Osteocyte (in vitro differentiated cells): ENCODE data around the gene YOD1. TPM values are rescaled to one million over a fixed set of nuclear protein-coding genes. Genes with fewer than 3 reads are reported as not detected.

Experiments used
- DNase-seq: peaks from one replicate; pipeline ENCODE4 v3.0.0; 2021; ENCODE audit warnings: mixed read lengths; ENCODE audit not compliant: unreplicated experiment; ENCODE audit errors: extremely low spot score
- H3K27ac Mint-ChIP-seq: one replicate; pipeline ENCODE4 v1.8.0; 2021; ENCODE audit warnings: mild to moderate bottlenecking, mixed read lengths; ENCODE audit not compliant: unreplicated experiment
- H3K27me3 Mint-ChIP-seq: one replicate; pipeline ENCODE4 v1.8.0; 2021; ENCODE audit warnings: mixed read lengths; ENCODE audit not compliant: unreplicated experiment
- H3K36me3 Mint-ChIP-seq: one replicate; pipeline ENCODE4 v1.8.0; 2021; ENCODE audit warnings: mixed read lengths; ENCODE audit not compliant: unreplicated experiment
- H3K4me1 Mint-ChIP-seq: one replicate; pipeline ENCODE4 v1.8.0; 2021; ENCODE audit warnings: mixed read lengths; ENCODE audit not compliant: unreplicated experiment
- H3K4me3 Mint-ChIP-seq: one replicate; pipeline ENCODE4 v1.8.0; 2021; ENCODE audit warnings: mild to moderate bottlenecking, moderate library complexity, mixed read lengths; ENCODE audit not compliant: unreplicated experiment
- H3K9me3 Mint-ChIP-seq: one replicate; pipeline ENCODE4 v1.8.0; 2021; ENCODE audit warnings: mixed read lengths; ENCODE audit not compliant: unreplicated experiment
- total RNA-seq: library from RNA; stranded (reverse); gene quantifications from 2 replicates; pipeline ENCODE4 v1.2.1, GENCODE V29; 2021
- TF ChIP-seq, protein P1 (sequence below): fragments of 200-600 bp; sonication (generic); IDR thresholded peaks from 2 replicates; pipeline ENCODE4 v1.5.0; 2021; ENCODE audit warnings: antibody characterized with exemption, mild to moderate bottlenecking, moderate library complexity

YOD1 gene
- total RNA-seq, 1 donor from 2014 or later = 4.6 TPM

DNA sequence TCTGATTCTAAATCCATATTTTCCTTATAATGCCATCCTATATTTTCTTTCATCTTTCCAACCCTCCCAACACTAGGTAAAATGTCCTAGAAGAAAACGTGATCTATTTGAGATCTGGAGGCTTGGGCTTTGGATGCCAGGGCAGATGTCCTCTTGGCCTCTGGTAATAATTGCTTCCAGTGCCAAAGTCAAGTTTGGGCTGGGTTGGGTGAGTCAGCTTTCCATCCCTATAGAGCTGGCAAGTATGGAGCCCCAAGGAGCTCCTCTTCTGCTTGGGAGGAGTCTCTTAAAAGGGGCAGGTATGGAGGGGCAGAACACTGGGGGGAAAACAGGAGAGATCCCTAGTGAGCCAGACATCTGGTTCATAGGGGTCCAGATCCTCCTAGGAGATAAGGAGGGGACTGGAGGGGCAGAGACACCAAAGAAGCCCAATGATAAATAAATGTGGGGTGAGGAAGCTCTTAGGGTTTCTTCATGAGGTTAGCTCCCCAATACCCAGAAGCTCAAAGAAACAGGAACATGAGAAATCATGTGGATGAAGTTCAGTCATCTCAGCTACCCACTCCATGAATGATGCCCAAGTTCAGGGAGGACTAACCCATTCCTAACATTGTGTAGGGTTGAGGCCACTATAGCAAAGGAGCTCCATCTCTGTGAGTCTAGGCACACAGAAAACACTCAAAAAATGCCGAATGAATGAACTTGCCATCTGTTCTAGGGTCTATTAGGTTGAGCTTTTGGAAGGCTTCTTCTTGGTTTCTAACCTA is 21.9 kb downstream of the YOD1 start:
- Mint-ChIP-seq H3K36me3 (no peaks in the 10 kb centered on the region), H3K27me3 (peaks cover 47% of the 10 kb centered on the region), H3K27ac (no peak overlapping the region), H3K9me3 (no peaks in the 10 kb centered on the region), H3K4me1 (peaks cover 19% of the 10 kb centered on the region), H3K4me3 (no peak overlapping the region)
- TF ChIP-seq, protein P1, sequence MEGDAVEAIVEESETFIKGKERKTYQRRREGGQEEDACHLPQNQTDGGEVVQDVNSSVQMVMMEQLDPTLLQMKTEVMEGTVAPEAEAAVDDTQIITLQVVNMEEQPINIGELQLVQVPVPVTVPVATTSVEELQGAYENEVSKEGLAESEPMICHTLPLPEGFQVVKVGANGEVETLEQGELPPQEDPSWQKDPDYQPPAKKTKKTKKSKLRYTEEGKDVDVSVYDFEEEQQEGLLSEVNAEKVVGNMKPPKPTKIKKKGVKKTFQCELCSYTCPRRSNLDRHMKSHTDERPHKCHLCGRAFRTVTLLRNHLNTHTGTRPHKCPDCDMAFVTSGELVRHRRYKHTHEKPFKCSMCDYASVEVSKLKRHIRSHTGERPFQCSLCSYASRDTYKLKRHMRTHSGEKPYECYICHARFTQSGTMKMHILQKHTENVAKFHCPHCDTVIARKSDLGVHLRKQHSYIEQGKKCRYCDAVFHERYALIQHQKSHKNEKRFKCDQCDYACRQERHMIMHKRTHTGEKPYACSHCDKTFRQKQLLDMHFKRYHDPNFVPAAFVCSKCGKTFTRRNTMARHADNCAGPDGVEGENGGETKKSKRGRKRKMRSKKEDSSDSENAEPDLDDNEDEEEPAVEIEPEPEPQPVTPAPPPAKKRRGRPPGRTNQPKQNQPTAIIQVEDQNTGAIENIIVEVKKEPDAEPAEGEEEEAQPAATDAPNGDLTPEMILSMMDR = no peak
- DNase-seq = no peak

DNA sequence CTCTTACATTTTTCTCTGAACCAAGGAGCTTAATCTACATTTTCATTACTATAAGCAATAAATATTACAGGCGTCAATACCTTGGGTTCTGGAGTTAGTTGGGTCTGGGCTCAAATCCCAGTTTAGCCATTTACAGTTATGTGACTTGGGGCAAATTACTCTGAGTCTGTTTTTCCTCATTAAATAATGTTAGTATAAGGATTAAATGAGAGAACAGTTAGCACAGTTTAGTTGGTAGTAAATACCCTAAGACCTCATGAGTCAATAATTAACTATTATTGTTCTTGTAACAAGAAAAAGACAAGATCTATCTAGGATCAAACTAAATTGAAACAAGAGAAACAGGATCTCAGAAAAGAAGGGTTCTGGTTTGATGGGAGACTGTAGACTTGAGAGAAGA is 23.1 kb downstream of the YOD1 start:
- Mint-ChIP-seq H3K36me3 (no peaks in the 10 kb centered on the region), H3K4me3 (no peak overlapping the region), H3K9me3 (no peaks in the 10 kb centered on the region), H3K27me3 (peaks cover 36% of the 10 kb centered on the region), H3K4me1 (peaks cover 19% of the 10 kb centered on the region), H3K27ac (no peak overlapping the region)
- no peak for DNase-seq
- TF ChIP-seq, protein P1 = no peak

- H3K4me1 Mint-ChIP-seq = peaks cover 19% of the 10 kb centered on the region
- peaks cover 31% of the 10 kb centered on the region for H3K27me3 Mint-ChIP-seq
- H3K9me3 Mint-ChIP-seq = no peaks in the 10 kb centered on the region
- H3K27ac Mint-ChIP-seq = no peak overlapping the region
- TF ChIP-seq, protein P1 = no peak
- no peak overlapping the region for H3K4me3 Mint-ChIP-seq
- H3K36me3 Mint-ChIP-seq = no peaks in the 10 kb centered on the region
- no peak for DNase-seq
These were observed 23.7 kb downstream of the YOD1 start for GRCh38 chr1:207027206-207027777.

DNA sequence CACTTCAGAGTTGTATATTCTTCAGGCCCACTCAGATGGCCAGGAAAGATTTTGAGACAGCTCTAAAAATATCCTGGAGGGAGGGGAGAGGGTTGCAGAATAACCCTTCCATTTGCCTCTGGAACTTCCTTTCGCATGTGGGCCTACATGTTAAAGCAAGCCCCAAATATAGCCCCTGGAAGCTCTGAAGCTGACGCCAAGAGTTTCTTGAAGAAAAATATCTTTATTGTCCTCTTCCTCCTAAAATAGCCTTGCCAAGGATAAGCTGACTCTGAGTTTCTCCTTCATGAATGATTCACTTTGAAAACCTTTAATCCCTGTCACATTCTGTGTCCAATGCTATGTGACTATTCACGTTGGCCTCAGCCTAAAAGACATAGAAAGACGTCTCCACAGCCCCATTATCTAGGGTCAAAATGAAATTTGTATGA is 24.9 kb downstream of the YOD1 start:
- Mint-ChIP-seq H3K36me3 (no peaks in the 10 kb centered on the region), H3K9me3 (no peaks in the 10 kb centered on the region), H3K4me3 (no peak overlapping the region), H3K27me3 (peaks cover 19% of the 10 kb centered on the region), H3K4me1 (peaks cover 19% of the 10 kb centered on the region), H3K27ac (no peak overlapping the region)
- TF ChIP-seq, protein P1 = no peak
- DNase-seq = no peak

- Mint-ChIP-seq H3K27me3 (peaks cover 11% of the 10 kb centered on the region), H3K36me3 (no peaks in the 10 kb centered on the region), H3K27ac (peak overlapping the region; percentile 45), H3K9me3 (no peaks in the 10 kb centered on the region), H3K4me3 (no peak overlapping the region), H3K4me1 (peaks cover 19% of the 10 kb centered on the region)
- DNase-seq = no peak
- TF ChIP-seq, protein P1 = no peak
These were observed 25.7 kb downstream of the YOD1 start for GRCh38 chr1:207025146-207025880.
